HG03095 (cell line): Measurements from ENCODE around the gene NINL.

Source experiments
- ATAC-seq: cut with Tn5 transposase; IDR thresholded peaks from one replicate; pipeline ENCODE4 v1.9.1; 2021; ENCODE audit warnings: moderate library complexity; ENCODE audit not compliant: unreplicated experiment

NINL gene

GRCh38 chr20:25437153-25437581 lies 148.2 kb downstream of the NINL start:
- ATAC-seq, result no peak

- ATAC-seq, result no peak
These were observed 160.8 kb downstream of the NINL start for GRCh38 chr20:25424536-25424935.

- no peak for ATAC-seq
These were observed 163.3 kb downstream of the NINL start for GRCh38 chr20:25422032-25422431.

GRCh38 chr20:25421102-25421501 lies 164.2 kb downstream of the NINL start:
- ATAC-seq, result no peak

GRCh38 chr20:25418776-25419175 lies 166.6 kb downstream of the NINL start:
- no peak for ATAC-seq

- no peak for ATAC-seq
These were observed 176.4 kb downstream of the NINL start for GRCh38 chr20:25408890-25409289.

- ATAC-seq, result no peak
These were observed 177.2 kb downstream of the NINL start for GRCh38 chr20:25408170-25408547.

GRCh38 chr20:25407311-25408169 lies 177.8 kb downstream of the NINL start, which contains the start of gene GINS1:
Gene GINS1 (plus strand): TSS chr20:25407673. CDS start chr20:25407821, 148 bp downstream.
- ATAC-seq, result peak; percentile 86
